BJ (cell line): ENCODE results near the gene PIH1D1. TPM values are rescaled to one million over a fixed set of nuclear protein-coding genes. Genes with fewer than 3 reads are reported as not detected.

ENCODE experiments used
- CTCF ChIA-PET: fragments of 350-600 bp; formaldehyde crosslinking; extraction: SDS; loops from one replicate; lab custom pipeline; 2021; ENCODE audit warnings: antibody characterized with exemption, inconsistent platforms; lab: Yijun Ruan, JAX
- POLR2A ChIA-PET: fragments of 300-600 bp; sonication (Branson Sonifier 250); formaldehyde crosslinking; extraction: SDS; loops from one replicate; lab custom pipeline; 2021; ENCODE audit warnings: antibody characterized with exemption; lab: Charles Lee
- DNase-seq: peaks from one replicate; pipeline ENCODE4 v3.0.0-alpha.2; 2011; ENCODE audit warnings: low read depth
- H3K27me3 ChIP-seq: 2 replicates; pipeline ENCODE4 v1.6.0; 2011; ENCODE audit warnings: low read length; ENCODE audit not compliant: control insufficient read depth, insufficient read depth
- H3K36me3 ChIP-seq: 2 replicates; pipeline ENCODE4 v1.5.1; 2011; ENCODE audit warnings: low read length; ENCODE audit not compliant: control insufficient read depth, insufficient read depth
- H3K4me3 ChIP-seq: 2 replicates; pipeline ENCODE4 v1.5.1; 2011; ENCODE audit warnings: low read depth, mild to moderate bottlenecking, control low read depth, low read length
- CTCF ChIP-seq: IDR thresholded peaks from 2 replicates; pipeline ENCODE4 v1.5.1; 2011; ENCODE audit warnings: low read depth, mild to moderate bottlenecking, control low read depth, inconsistent platforms, low read length, moderate library complexity; ENCODE audit not compliant: insufficient read depth
- polyA plus RNA-seq: library from polyadenylated mRNA; depleted of rRNA; stranded (reverse); fragments of >200 nt; gene quantifications from 2 replicates; pipeline ENCODE4 v1.2.3, GENCODE V29; 2011

The PIH1D1 gene
- polyA plus RNA-seq, 1 experiment: 75.8 TPM

- no peaks in the 10 kb centered on the region for H3K36me3 ChIP-seq
- CTCF ChIA-PET: interaction anchor here (1.0 to 2.0 kb wide), 2 partner anchors 10 to 12 kb away, joined by 3 to 10 read pairs; partner anchors contain the start of gene GFY
- no peak for DNase-seq
- no peak overlapping the region for H3K4me3 ChIP-seq
- peaks cover 24% of the 10 kb centered on the region for H3K27me3 ChIP-seq
- POLR2A ChIA-PET: no interaction called here
- no peak for TF ChIP-seq CTCF
Observed at GRCh38 chr19:49415810-49416200, 35.8 kb downstream of the PIH1D1 start.

DNA sequence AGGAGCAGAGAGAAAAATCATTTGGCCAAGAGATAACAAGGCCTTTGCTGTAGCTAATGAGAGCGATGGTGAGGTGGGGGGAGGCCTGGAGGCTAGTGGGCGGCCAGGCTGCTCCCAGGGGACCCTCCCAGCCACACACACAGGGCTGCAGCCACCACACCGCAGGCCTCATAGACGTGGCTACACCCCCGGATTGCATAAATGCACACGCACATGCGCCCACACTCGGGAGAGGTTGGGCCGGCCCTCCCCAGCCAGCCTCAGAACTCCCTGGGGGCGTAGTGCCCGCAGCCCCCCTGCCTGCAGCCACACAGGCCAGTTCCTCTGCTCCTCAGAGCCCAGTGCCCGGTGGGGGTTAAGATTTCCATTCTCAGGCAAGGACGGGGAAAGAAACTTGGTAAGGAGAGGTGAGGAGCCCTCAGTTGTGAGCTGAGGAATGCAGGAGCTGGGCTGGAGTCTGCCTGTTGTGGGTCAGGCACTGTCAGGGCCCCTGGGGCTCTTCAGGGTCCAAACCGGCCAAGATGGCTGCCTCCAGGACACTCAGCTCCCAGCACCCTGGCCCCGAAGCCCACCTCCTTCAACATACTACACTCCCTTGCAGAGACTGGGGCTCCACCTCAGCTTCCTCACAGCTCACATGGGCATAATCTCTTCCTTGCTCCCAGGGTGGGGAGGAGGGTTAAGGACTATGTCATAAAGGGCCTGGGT lies 36.4 kb downstream of the PIH1D1 start:
- no peak for DNase-seq

DNA sequence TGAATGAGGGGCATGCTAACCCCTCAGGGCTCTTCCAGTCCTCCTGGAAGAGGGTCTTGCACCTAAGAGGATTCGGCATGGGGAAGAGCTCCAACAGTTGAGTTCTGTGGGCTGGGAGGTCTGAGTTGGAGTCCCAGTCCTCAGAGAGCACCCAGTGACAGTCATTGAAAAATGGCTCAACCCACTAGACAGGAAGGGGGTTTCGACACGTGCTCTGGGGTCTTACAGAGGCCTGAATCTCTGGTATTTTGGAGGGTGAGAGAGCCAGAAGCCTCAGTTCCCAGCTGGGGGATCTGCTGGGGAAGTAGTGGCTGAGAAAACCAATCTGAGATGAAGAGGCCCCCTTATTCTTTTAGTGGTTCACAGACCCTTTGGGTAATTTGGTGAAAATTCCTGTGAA lies 37.4 kb downstream of the PIH1D1 start:
- CTCF ChIA-PET: interaction anchor here (0.8 to 1.4 kb wide), 2 partner anchors 28 to 156 kb away, joined by 3 read pairs; no protein-coding TSS in a partner anchor

More for the DNA sequence above, 36.4 kb downstream of the PIH1D1 start:
- H3K36me3 ChIP-seq: no peaks in the 10 kb centered on the region
- H3K4me3 ChIP-seq: no peak overlapping the region
- CTCF ChIA-PET: interaction anchor here (1.0 to 2.0 kb wide), 2 partner anchors 10 to 11 kb away, joined by 3 to 10 read pairs; partner anchors contain the start of gene GFY
- no peak for TF ChIP-seq CTCF
- POLR2A ChIA-PET: no interaction called here
- peaks cover 21% of the 10 kb centered on the region for H3K27me3 ChIP-seq

GRCh38 chr19:49413348-49413747 lies 38.3 kb downstream of the PIH1D1 start:
- ChIA-PET CTCF (interaction anchor here (0.8 to 1.4 kb wide), 2 partner anchors 29 to 157 kb away, joined by 3 read pairs; no protein-coding TSS in a partner anchor), POLR2A (no interaction called here)
- Histone ChIP-seq H3K4me3 (no peak overlapping the region), H3K36me3 (no peaks in the 10 kb centered on the region), H3K27me3 (peaks cover 4% of the 10 kb centered on the region)
- TF ChIP-seq CTCF: no peak
- DNase-seq: no peak

More for the DNA sequence above, 37.4 kb downstream of the PIH1D1 start:
- POLR2A ChIA-PET: no interaction called here
- DNase-seq: no peak
- no peak for TF ChIP-seq CTCF
- Histone ChIP-seq H3K4me3 (no peak overlapping the region), H3K27me3 (peaks cover 11% of the 10 kb centered on the region), H3K36me3 (no peaks in the 10 kb centered on the region)

DNA sequence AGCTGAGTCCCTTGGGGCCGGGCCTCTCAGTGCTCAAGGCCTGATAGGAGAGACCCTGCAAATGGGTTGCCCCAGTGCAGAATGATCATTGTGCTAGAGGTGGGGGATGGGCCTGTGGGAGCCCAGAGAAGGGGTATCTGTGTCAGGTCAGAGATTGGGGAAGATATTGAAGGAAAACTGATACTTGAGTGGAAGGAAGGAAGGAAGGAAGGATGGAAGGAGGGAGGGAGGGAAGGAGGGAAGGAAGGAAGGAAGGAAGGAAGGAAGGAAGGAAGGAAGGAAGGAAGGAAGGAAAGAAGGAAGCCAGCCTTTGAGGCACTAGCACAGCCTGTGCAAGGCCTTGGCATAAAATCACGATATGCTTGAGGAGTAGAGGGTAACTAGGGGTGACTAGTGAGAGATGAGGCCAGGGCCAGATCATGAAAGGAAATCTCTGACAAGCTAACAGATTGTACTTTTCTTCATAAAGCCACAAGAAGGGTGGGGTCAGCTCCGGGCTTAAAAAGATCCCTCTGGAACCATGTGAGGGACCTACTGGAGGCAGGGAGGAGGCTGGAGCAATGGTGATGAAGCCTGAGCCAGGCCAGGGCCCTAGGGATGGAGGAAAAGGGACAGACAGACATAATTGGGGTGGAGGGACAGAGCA lies 39.8 kb downstream of the PIH1D1 start:
- DNase-seq: no peak
- TF ChIP-seq CTCF: no peak
- Histone ChIP-seq H3K27me3 (peaks cover 1% of the 10 kb centered on the region), H3K4me3 (no peak overlapping the region), H3K36me3 (no peaks in the 10 kb centered on the region)
- CTCF ChIA-PET: interaction anchor here (2.4 kb wide), 1 partner anchor 20 kb away, joined by 7 read pairs; no protein-coding TSS in a partner anchor
- POLR2A ChIA-PET: no interaction called here
